Brain microvascular endothelial cell (primary cell): ENCODE measurements around the gene GTF3C2.
A peak's percentile ranks its signal among the peaks of the same experiment; 100 is the strongest.
"Not testable (repeated sequence)": the region's sequence is repeated elsewhere in the genome, so short reads cannot be mapped to it uniquely, and the experiment has no call there.

Experiments
- DNase-seq: peaks from one replicate; pipeline ENCODE4 v3.0.0-alpha.2; 2020
- H3K27ac ChIP-seq: fragments of 250-450 bp; sonication (Bioruptor Pico); 2 replicates; pipeline ENCODE4 v1.5.1; 2020; ENCODE audit warnings: mild to moderate bottlenecking, moderate library complexity
- H3K27me3 ChIP-seq: fragments of 250-450 bp; sonication (Bioruptor Pico); replicated peaks from 2 replicates; pipeline ENCODE4 v1.5.1; 2020; ENCODE audit warnings: mild to moderate bottlenecking
- H3K36me3 ChIP-seq: fragments of 250-450 bp; sonication (Bioruptor Pico); replicated peaks from 2 replicates; pipeline ENCODE4 v1.5.1; 2020; ENCODE audit warnings: mild to moderate bottlenecking
- H3K4me3 ChIP-seq: 2 replicates; pipeline ENCODE4 v1.5.1; 2011; ENCODE audit warnings: low read depth, mild to moderate bottlenecking, control low read depth, low read length, moderate library complexity
- CTCF ChIP-seq: IDR thresholded peaks from 2 replicates; pipeline ENCODE4 v1.5.1; 2011; ENCODE audit warnings: low read depth, mild to moderate bottlenecking, moderate library complexity, low read length, control low read depth, inconsistent platforms; ENCODE audit errors: missing control alignments
- in situ Hi-C: cut with HindIII; loops from 2 replicates; pipeline ENCODE4 v1.10.0; 2017; ENCODE audit warnings: low sequenced_read_pairs, low pct_ligation_motif_present

GTF3C2 gene

DNA sequence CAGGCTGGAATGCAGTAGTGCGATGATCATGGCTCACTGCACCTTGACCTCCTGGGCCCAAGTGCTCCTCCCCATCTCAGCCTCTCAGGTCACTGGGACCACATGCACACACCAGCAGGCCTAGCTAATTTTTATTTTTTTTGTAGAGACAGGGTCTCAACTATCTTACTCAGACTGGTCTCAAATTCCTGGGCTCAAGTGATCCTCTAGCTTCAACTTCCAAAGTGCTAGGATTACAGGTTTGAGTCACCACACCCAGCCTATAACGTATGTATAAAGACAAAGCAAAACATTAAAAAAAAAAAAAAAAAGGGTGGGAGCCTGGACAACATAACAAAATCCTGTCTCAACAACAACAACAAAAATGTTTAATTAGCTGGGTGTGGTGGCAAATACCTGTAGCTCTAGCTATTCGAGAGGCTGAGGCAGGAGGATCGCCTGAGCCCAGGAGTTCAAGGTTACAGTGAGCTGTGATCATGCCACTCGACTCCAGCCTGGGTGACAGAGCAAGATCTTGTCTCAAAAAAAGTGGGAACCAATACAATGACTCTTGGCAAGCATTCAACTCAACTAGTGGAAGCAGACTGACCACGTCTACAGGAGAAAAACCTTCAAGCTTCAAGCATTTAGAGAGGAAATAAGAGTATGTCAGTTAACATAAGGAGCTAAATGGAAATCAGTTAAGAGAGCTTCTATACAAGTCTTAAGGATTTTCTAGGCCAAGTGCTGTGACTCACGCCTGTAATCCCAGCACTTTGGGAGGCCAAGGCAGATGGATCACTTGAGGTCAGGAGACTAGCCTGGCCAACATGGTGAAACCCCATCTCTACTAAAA is 2.6 kb downstream of the GTF3C2 start:
- in situ Hi-C loops = no loop called here
- Histone ChIP-seq H3K4me3 (no peak overlapping the region), H3K36me3 (no peaks in the 10 kb centered on the region), H3K27me3 (no peaks in the 10 kb centered on the region), H3K27ac (peak overlapping the region; percentile 3)
- TF ChIP-seq CTCF = no peak
- peak; percentile 19 for DNase-seq

- H3K27ac ChIP-seq, H3K36me3 ChIP-seq, DNase-seq, in situ Hi-C loops, H3K27me3 ChIP-seq, H3K4me3 ChIP-seq: not testable (repeated sequence)
Measured at GRCh38 chr2:27353386-27353761, 3.2 kb downstream of the GTF3C2 start.

- no peak overlapping the region for H3K27ac ChIP-seq
- no peaks in the 10 kb centered on the region for H3K36me3 ChIP-seq
- no peak overlapping the region for H3K4me3 ChIP-seq
- TF ChIP-seq CTCF = no peak
- in situ Hi-C loops = no loop called here
- H3K27me3 ChIP-seq = no peaks in the 10 kb centered on the region
- no peak for DNase-seq
Measured at GRCh38 chr2:27351802-27352598, 4.6 kb downstream of the GTF3C2 start.

DNA sequence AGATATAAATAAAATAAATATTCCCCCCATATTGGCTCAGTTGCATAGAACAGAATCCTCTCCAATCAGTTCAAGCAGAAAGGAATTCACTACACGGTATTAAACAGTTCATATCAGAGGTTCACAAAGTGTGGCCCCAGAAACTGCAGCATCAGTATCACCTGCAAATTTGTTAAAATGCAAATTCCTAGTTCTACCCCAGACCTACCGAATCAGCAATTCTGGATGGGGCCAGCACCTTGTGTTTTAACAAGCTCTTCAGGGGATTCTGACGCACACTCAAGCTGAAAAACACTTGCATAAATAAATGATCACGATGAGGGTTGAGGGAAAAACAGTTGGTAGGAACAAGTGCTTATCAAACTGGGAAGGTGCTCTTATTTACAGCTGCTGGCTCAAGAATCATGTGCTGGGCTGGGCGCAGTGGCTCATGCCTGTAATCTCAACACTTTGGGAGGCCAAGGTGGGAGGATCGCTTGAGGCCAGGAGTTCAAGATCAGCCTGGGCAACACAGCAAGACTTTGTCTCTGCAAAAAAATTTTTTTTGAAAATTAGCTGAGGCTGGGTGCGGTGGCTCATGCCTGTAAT is 6.4 kb downstream of the GTF3C2 start:
- TF ChIP-seq CTCF = no peak
- no peak for DNase-seq
- Histone ChIP-seq H3K27ac (no peak overlapping the region), H3K27me3 (no peaks in the 10 kb centered on the region), H3K4me3 (no peak overlapping the region), H3K36me3 (no peaks in the 10 kb centered on the region)
- in situ Hi-C loops = no loop called here

DNA sequence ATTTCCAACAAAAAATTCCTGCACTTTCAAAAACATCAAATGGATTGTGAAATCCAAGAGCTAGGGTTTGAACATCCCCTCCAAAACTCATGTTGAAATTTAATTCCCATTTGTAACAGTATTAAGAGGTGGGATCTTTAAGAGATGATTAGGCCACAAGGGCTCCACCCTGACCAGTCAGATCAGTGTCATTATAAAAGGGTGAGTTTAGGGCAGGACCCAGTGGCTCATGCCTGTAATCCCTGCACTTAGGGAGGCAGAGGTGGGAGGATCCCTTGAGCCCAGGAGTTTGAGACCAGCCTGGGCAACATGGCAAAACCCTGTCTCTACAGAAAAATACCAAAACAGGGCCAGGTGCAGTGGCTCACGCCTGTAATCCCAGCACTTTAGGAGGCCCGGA is 8.9 kb downstream of the GTF3C2 start:
- in situ Hi-C loops = no loop called here
- Histone ChIP-seq H3K27me3 (no peaks in the 10 kb centered on the region), H3K27ac (no peak overlapping the region), H3K36me3 (peaks cover 3% of the 10 kb centered on the region), H3K4me3 (no peak overlapping the region)
- no peak for TF ChIP-seq CTCF
- no peak for DNase-seq

DNA sequence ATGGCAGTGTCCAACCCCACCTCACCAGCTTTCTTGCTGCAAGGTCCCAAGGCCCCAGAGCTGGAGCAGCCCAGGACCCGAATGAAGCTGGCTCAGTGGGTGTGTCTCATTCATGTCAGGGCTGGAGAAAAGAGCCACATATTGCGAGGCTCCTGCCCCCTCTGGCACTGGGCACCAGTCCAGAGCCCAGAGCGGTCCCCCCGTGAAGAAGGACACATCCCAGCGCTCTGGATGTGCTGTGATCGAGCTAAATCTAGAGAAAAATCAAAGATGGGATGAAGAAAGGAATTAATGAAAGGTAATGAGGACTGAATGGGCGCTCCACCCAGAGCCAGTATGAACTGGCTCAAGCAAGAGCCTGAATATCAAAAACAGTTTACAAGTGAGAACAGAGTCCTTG is 20.4 kb downstream of the GTF3C2 start:
- no peak for DNase-seq
- no peak overlapping the region for H3K27ac ChIP-seq
- in situ Hi-C loops = no loop called here
- H3K4me3 ChIP-seq = no peak overlapping the region
- peaks cover 55% of the 10 kb centered on the region for H3K36me3 ChIP-seq
- H3K27me3 ChIP-seq = no peaks in the 10 kb centered on the region
- no peak for TF ChIP-seq CTCF
